GM23248 (cell line): ENCODE results near the gene SERPINC1.

Source experiments
- EZH2 ChIP-seq: fragments of 200-600 bp; sonication (generic); IDR thresholded peaks from 2 replicates; pipeline ENCODE4 v1.6.1; 2018; ENCODE audit warnings: antibody characterized with exemption, mild to moderate bottlenecking; ENCODE audit not compliant: insufficient read depth, poor library complexity, severe bottlenecking
- EZH2phosphoT487 ChIP-seq: fragments of 200-600 bp; sonication (generic); IDR thresholded peaks from 2 replicates; pipeline ENCODE4 v1.6.1; 2018; ENCODE audit warnings: antibody characterized with exemption, moderate library complexity, mild to moderate bottlenecking, low read depth; ENCODE audit not compliant: insufficient read depth

- TF ChIP-seq EZH2 (no peak), EZH2phosphoT487 (no peak)
Measured at GRCh38 chr1:173913111-173913510, 4.0 kb downstream of the SERPINC1 start.
